Measurements from ENCODE around the gene SCAPER.

GRCh38 chr15:76381366-76381765, 523.8 kb downstream of the SCAPER start:
- TF ChIP-seq YY1 (IDR thresholded peaks at IDR 0.05; ENCODE audit: extremely low read depth, insufficient replicate concordance, low read depth, low read length) (no peak), CTCF (IDR thresholded peaks at IDR 0.05 in 2 of 3, conservative IDR thresholded peaks at IDR 0.05 in 1 of 3; ENCODE audit: borderline replicate concordance in 1 of 3, insufficient read depth in 1 of 3, low read depth in 2 of 3, low read length in 2 of 3) (no peak), REST (IDR thresholded peaks at IDR 0.05; ENCODE audit: low read depth) (no peak), EZH2 (IDR thresholded peaks at IDR 0.05) (no peak), MAX (IDR thresholded peaks at IDR 0.05) (no peak), POLR2A (IDR thresholded peaks at IDR 0.05; ENCODE audit: borderline replicate concordance, extremely low read depth, insufficient read depth, insufficient read length) (no peak), TCF7L2 (IDR thresholded peaks at IDR 0.05; ENCODE audit: borderline replicate concordance, extremely low read depth, insufficient read depth, insufficient read length) (no peak), EZH2phosphoT487 (IDR thresholded peaks at IDR 0.05; ENCODE audit: borderline replicate concordance) (no peak), CEBPB (IDR thresholded peaks at IDR 0.05; ENCODE audit: low read depth) (no peak), POLR2AphosphoS5 (IDR thresholded peaks at IDR 0.05; ENCODE audit: low read depth, low read length) (no peak), ZNF274 (IDR thresholded peaks at IDR 0.05; ENCODE audit: low read depth, low read length) (no peak), EGR1 (IDR thresholded peaks at IDR 0.05; ENCODE audit: low read depth) (no peak), RAD21 (IDR thresholded peaks at IDR 0.05; ENCODE audit: low read depth) (no peak), JUND (IDR thresholded peaks at IDR 0.05) (no peak)

All from HCT116 (cell line).